MCF 10A (cell line): ENCODE data around the gene FMNL2. TPM values are rescaled to one million over a fixed set of nuclear protein-coding genes. Genes with fewer than 3 reads are reported as not detected.
"Not testable (repeated sequence)": the region's sequence is repeated elsewhere in the genome, so short reads cannot be mapped to it uniquely, and the experiment has no call there.

Experiments used
- BruUV-seq: library from RNA; stranded (reverse); fragments of 400-500 nt; replicated peaks from 2 replicates; lab custom pipeline; 2021; lab: Mats Ljungman, UMichigan
- CTCF ChIA-PET: fragments of 300-600 bp; sonication (Branson Sonifier 250); formaldehyde crosslinking; extraction: SDS; loops from one replicate; lab custom pipeline; 2021; ENCODE audit warnings: antibody characterized with exemption, inconsistent platforms; lab: Yijun Ruan, JAX
- POLR2A ChIA-PET: fragments of 300-600, 350-650 bp; sonication (Branson Sonifier 250); formaldehyde crosslinking; extraction: SDS; loops from one replicate; lab custom pipeline; 2020; ENCODE audit warnings: antibody characterized with exemption, inconsistent platforms; lab: Yijun Ruan, JAX
- DNase-seq: peaks from one replicate; pipeline ENCODE4 v3.0.0-alpha.2; 2018; ENCODE audit not compliant: unreplicated experiment
- H3K27ac Mint-ChIP-seq: one replicate; pipeline ENCODE4 v1.8.0; 2022; ENCODE audit warnings: mild to moderate bottlenecking, low read depth, mixed read lengths; ENCODE audit not compliant: unreplicated experiment
- H3K27me3 Mint-ChIP-seq: one replicate; pipeline ENCODE4 v1.8.0; 2022; ENCODE audit warnings: mixed read lengths; ENCODE audit not compliant: insufficient read depth, unreplicated experiment
- H3K36me3 Mint-ChIP-seq: one replicate; pipeline ENCODE4 v1.8.0; 2022; ENCODE audit warnings: mild to moderate bottlenecking, moderate library complexity, mixed read lengths; ENCODE audit not compliant: insufficient read depth, unreplicated experiment
- H3K4me1 Mint-ChIP-seq: one replicate; pipeline ENCODE4 v1.8.0; 2022; ENCODE audit warnings: mixed read lengths; ENCODE audit not compliant: insufficient read depth, unreplicated experiment
- H3K4me3 Mint-ChIP-seq: one replicate; pipeline ENCODE4 v1.8.0; 2022; ENCODE audit warnings: mild to moderate bottlenecking, moderate library complexity, mixed read lengths; ENCODE audit not compliant: unreplicated experiment
- H3K9me3 Mint-ChIP-seq: one replicate; pipeline ENCODE4 v1.8.0; 2022; ENCODE audit warnings: mixed read lengths; ENCODE audit not compliant: unreplicated experiment
- CTCF ChIP-seq: fragments of 200-600 bp; IDR thresholded peaks from one replicate; pipeline ENCODE4 v1.8.0; 2022; ENCODE audit warnings: antibody characterized with exemption, mild to moderate bottlenecking; ENCODE audit not compliant: unreplicated experiment
- intact Hi-C: fragments of 100-400 bp; cut with micrococcal nuclease; formaldehyde crosslinking; loops from 2 replicates; pipeline ENCODE4 v1.14.1; 2022
- total RNA-seq: library from RNA; stranded (reverse); gene quantifications from 2 replicates; pipeline ENCODE4 v1.2.3, GENCODE V29; 2022

The FMNL2 gene
- total RNA-seq, 1 experiment from 2014 or later, result 76.5 TPM

- CTCF ChIA-PET, result interaction anchor here (0.6 to 1.5 kb wide), 4 partner anchors 20 to 227 kb away, joined by 3 read pairs; no protein-coding TSS in a partner anchor
- intact Hi-C loops, result no loop called here
These were observed 184.6 kb downstream of the FMNL2 start for GRCh38 chr2:152519581-152519952.

GRCh38 chr2:152520759-152521158 lies 185.8 kb downstream of the FMNL2 start:
- H3K4me1 Mint-ChIP-seq, result peaks cover 31% of the 10 kb centered on the region
- ChIA-PET POLR2A (interaction anchor here (0.7 to 2.0 kb wide), 5 partner anchors 14 to 254 kb away, joined by 3 to 7 read pairs (median 3); no protein-coding TSS in a partner anchor), CTCF (interaction anchor here (0.6 to 0.7 kb wide), 2 partner anchors 30 to 114 kb away, joined by 3 to 6 read pairs; no protein-coding TSS in a partner anchor)
- no TSS peak for BruUV-seq
- no peak overlapping the region for H3K27ac Mint-ChIP-seq
- no peaks in the 10 kb centered on the region for H3K27me3 Mint-ChIP-seq
- no peaks in the 10 kb centered on the region for H3K9me3 Mint-ChIP-seq
- no peak for TF ChIP-seq CTCF
- intact Hi-C loops, result no loop called here
- DNase-seq, result no peak
- no peak overlapping the region for H3K4me3 Mint-ChIP-seq
- H3K36me3 Mint-ChIP-seq, result no peaks in the 10 kb centered on the region

More at GRCh38 chr2:152519581-152519952, 184.6 kb downstream of the FMNL2 start:
- H3K9me3 Mint-ChIP-seq, result no peaks in the 10 kb centered on the region
- no peak overlapping the region for H3K27ac Mint-ChIP-seq
- no peak for DNase-seq
- TF ChIP-seq CTCF, result no peak
- POLR2A ChIA-PET, result interaction anchor here (0.6 to 1.4 kb wide), 3 partner anchors 13 to 185 kb away, joined by 3 to 5 read pairs (median 3); partner anchors contain the start of gene FMNL2
- H3K27me3 Mint-ChIP-seq, result no peaks in the 10 kb centered on the region
- H3K4me1 Mint-ChIP-seq, result peaks cover 25% of the 10 kb centered on the region
- no peaks in the 10 kb centered on the region for H3K36me3 Mint-ChIP-seq
- no peak overlapping the region for H3K4me3 Mint-ChIP-seq
- no TSS peak for BruUV-seq

GRCh38 chr2:152522446-152522845 lies 187.5 kb downstream of the FMNL2 start:
- H3K4me3 Mint-ChIP-seq, DNase-seq, H3K27me3 Mint-ChIP-seq, H3K36me3 Mint-ChIP-seq, H3K9me3 Mint-ChIP-seq, intact Hi-C loops: not testable (repeated sequence)
- ChIA-PET CTCF (interaction anchor here (1.0 kb wide), 1 partner anchor 497 kb away, joined by 3 read pairs; no protein-coding TSS in a partner anchor), POLR2A (interaction anchor here (0.6 to 1.4 kb wide), 2 partner anchors 9 to 66 kb away, joined by 3 to 4 read pairs; no protein-coding TSS in a partner anchor)
- BruUV-seq, result TSS peak; percentile 4
- Mint-ChIP-seq H3K4me1 (peaks cover 44% of the 10 kb centered on the region), H3K27ac (peak overlapping the region; percentile 16)

- Mint-ChIP-seq H3K4me3 (no peak overlapping the region), H3K36me3 (no peaks in the 10 kb centered on the region), H3K27ac (no peak overlapping the region), H3K9me3 (no peaks in the 10 kb centered on the region), H3K27me3 (no peaks in the 10 kb centered on the region), H3K4me1 (peaks cover 44% of the 10 kb centered on the region)
- ChIA-PET POLR2A (interaction anchor here (0.6 to 1.4 kb wide), 3 partner anchors 10 to 65 kb away, joined by 3 to 4 read pairs (median 3); no protein-coding TSS in a partner anchor), CTCF (no interaction called here)
- intact Hi-C loops, result no loop called here
- peak; percentile 45 for DNase-seq
- no TSS peak for BruUV-seq
- no peak for TF ChIP-seq CTCF
These were observed 188.1 kb downstream of the FMNL2 start for GRCh38 chr2:152523091-152523490.
